Activated CD4-positive, alpha-beta memory T cell treated with anti-CD3 and anti-CD28 coated beads for 36 hours (primary cell): ENCODE results near the gene LRRC46. TPM values are rescaled to one million over a fixed set of nuclear protein-coding genes. Genes with fewer than 3 reads are reported as not detected.

Experiments used
- CTCF ChIA-PET: fragments of 350-600 bp; sonication (Branson Sonifier 250); formaldehyde crosslinking; loops from one replicate; lab custom pipeline; 2021; ENCODE audit warnings: antibody characterized with exemption, inconsistent platforms; lab: Charles Lee
- POLR2A ChIA-PET: fragments of 350-600 bp; sonication (Branson Sonifier 250); formaldehyde crosslinking; loops from one replicate; lab custom pipeline; 2021; ENCODE audit warnings: antibody characterized with exemption; lab: Charles Lee
- DNase-seq: peaks from one replicate; pipeline ENCODE4 v3.0.0-alpha.2; 2020
- H3K27ac Mint-ChIP-seq: one replicate; pipeline ENCODE4 v1.8.0; 2021; ENCODE audit warnings: mixed read lengths
- H3K27me3 Mint-ChIP-seq: one replicate; pipeline ENCODE4 v1.8.0; 2021; ENCODE audit warnings: mixed read lengths
- H3K36me3 Mint-ChIP-seq: one replicate; pipeline ENCODE4 v1.8.0; 2021; ENCODE audit warnings: mixed read lengths
- H3K4me1 Mint-ChIP-seq: one replicate; pipeline ENCODE4 v1.8.0; 2021; ENCODE audit warnings: low read depth, mixed read lengths
- H3K4me3 Mint-ChIP-seq: one replicate; pipeline ENCODE4 v1.8.0; 2021; ENCODE audit warnings: mild to moderate bottlenecking, mixed read lengths
- H3K9me3 Mint-ChIP-seq: one replicate; pipeline ENCODE4 v1.8.0; 2021; ENCODE audit warnings: mixed read lengths
- intact Hi-C: fragments of 100-400 bp; cut with micrococcal nuclease; formaldehyde crosslinking; loops from one replicate; pipeline ENCODE4 v1.15.1; 2023
- total RNA-seq, 2 experiments: library from RNA; stranded (reverse); gene quantifications; one replicate each; pipeline ENCODE4 v1.2.3, GENCODE V29; 2021

LRRC46 gene
- total RNA-seq, 2 experiments from 2014 or later = 0.29 to 0.59 TPM

DNA sequence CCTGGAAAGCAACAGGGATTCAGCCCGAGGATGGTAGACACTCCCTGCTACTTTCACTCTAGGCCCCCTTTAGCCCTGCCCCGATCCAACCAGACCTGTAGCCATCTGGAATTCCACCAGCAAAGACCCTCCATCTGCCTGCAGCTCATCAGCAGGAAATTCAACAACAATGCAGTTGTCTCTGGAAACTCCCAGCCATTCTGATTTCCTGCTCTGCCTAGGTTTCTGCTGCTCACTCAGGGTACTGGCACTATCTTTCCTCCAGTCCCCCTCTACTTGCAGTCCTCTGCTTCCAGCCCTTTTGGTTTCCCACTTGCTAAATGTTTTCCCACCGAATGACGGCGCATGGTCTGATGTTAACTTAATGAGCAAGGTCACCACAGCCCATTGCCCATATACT lies 22.1 kb downstream of the LRRC46 start:
- Mint-ChIP-seq H3K4me3 (no peak overlapping the region), H3K9me3 (no peaks in the 10 kb centered on the region)
- intact Hi-C loops = no loop called here

GRCh38 chr17:47855737-47856136 lies 24.3 kb downstream of the LRRC46 start:
- ChIA-PET CTCF (interaction anchor here (0.6 to 10.0 kb wide), 3 partner anchors 12 to 34 kb away, joined by 3 to 99 read pairs (median 5); partner anchors contain the start of gene SCRN2), POLR2A (no interaction called here)
- intact Hi-C loops = no loop called here
- Mint-ChIP-seq H3K9me3 (no peaks in the 10 kb centered on the region), H3K36me3 (no peaks in the 10 kb centered on the region), H3K4me3 (no peak overlapping the region), H3K27me3 (peaks cover 37% of the 10 kb centered on the region), H3K4me1 (peaks cover 10% of the 10 kb centered on the region), H3K27ac (no peak overlapping the region)
- no peak for DNase-seq

More for the DNA sequence above, 22.1 kb downstream of the LRRC46 start:
- peaks cover 53% of the 10 kb centered on the region for H3K27me3 Mint-ChIP-seq
- no peak overlapping the region for H3K27ac Mint-ChIP-seq
- POLR2A ChIA-PET = no interaction called here
- no peaks in the 10 kb centered on the region for H3K36me3 Mint-ChIP-seq
- CTCF ChIA-PET = interaction anchor here (1.1 to 10.0 kb wide), 2 partner anchors 9 to 37 kb away, joined by 4 to 99 read pairs; partner anchors contain the start of gene SCRN2
- peaks cover 16% of the 10 kb centered on the region for H3K4me1 Mint-ChIP-seq
- DNase-seq = no peak

GRCh38 chr17:47856830-47857229 lies 25.4 kb downstream of the LRRC46 start:
- H3K4me1 Mint-ChIP-seq = peaks cover 8% of the 10 kb centered on the region
- DNase-seq = no peak
- H3K27me3 Mint-ChIP-seq = peaks cover 35% of the 10 kb centered on the region
- ChIA-PET CTCF (interaction anchor here (0.8 to 10.0 kb wide), 2 partner anchors 13 to 33 kb away, joined by 3 to 99 read pairs; partner anchors contain the start of gene SCRN2), POLR2A (no interaction called here)
- intact Hi-C loops = no loop called here
- H3K36me3 Mint-ChIP-seq = no peaks in the 10 kb centered on the region
- no peak overlapping the region for H3K4me3 Mint-ChIP-seq
- no peak overlapping the region for H3K27ac Mint-ChIP-seq
- no peaks in the 10 kb centered on the region for H3K9me3 Mint-ChIP-seq

- Mint-ChIP-seq H3K27me3 (peaks cover 25% of the 10 kb centered on the region), H3K4me3 (no peak overlapping the region), H3K36me3 (no peaks in the 10 kb centered on the region), H3K27ac (no peak overlapping the region), H3K4me1 (peaks cover 4% of the 10 kb centered on the region), H3K9me3 (no peaks in the 10 kb centered on the region)
- intact Hi-C loops = no loop called here
- no peak for DNase-seq
- ChIA-PET CTCF (interaction anchor here (0.6 to 10.0 kb wide), 2 partner anchors 14 to 32 kb away, joined by 3 to 99 read pairs; partner anchors contain the start of gene SCRN2), POLR2A (no interaction called here)
These were observed 26.3 kb downstream of the LRRC46 start for GRCh38 chr17:47857551-47858455.

GRCh38 chr17:47860386-47860785 lies 28.9 kb downstream of the LRRC46 start:
- ChIA-PET CTCF (interaction anchor here (0.6 to 1.2 kb wide), 5 partner anchors 14 to 108 kb away, joined by 3 to 5 read pairs (median 3); partner anchors contain the start of gene SCRN2), POLR2A (no interaction called here)
- Mint-ChIP-seq H3K27me3 (peaks cover 4% of the 10 kb centered on the region), H3K36me3 (no peaks in the 10 kb centered on the region), H3K27ac (no peak overlapping the region), H3K9me3 (no peaks in the 10 kb centered on the region), H3K4me3 (no peak overlapping the region), H3K4me1 (peaks cover 23% of the 10 kb centered on the region)
- DNase-seq = no peak
- intact Hi-C loops = no loop called here

DNA sequence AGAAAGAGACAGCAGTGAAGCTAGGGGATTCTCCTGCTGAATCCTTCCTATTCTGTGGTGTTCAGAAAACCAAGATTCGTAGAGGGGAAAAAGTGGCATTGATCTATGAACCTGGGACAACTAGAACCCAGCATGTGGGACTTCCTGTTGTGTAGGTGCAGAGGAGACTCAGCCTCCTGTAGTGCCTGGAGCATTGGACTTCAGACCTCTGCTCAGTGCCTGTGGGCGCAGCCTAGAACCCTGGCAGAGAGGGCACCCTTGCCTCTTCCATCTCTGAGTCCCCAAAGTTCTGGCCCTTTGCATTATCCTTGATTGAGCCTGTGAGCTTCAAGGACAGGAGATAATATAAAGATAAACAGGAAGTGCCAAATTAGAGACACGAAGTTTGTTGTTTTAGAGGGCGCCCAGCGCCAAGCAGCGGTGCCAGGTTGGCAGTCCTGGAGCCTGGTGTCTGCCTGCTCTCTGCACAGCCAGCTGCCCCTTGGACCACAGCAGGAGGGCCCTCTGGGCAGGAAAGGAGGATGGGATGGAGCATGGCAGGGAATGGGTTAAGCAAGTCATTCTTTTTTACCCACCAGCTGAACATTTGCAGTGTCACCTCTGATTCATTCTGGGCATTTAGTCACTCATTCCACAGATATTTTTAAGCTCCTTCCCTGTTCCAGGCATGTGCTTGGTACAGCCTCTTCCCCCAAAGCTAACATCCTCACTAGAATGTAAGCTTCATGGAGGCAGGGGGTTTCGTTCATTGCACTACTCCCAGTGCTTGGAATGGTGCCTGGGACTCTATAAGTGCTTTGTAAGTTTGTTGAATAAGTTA lies 31.4 kb downstream of the LRRC46 start:
- POLR2A ChIA-PET = no interaction called here

DNA sequence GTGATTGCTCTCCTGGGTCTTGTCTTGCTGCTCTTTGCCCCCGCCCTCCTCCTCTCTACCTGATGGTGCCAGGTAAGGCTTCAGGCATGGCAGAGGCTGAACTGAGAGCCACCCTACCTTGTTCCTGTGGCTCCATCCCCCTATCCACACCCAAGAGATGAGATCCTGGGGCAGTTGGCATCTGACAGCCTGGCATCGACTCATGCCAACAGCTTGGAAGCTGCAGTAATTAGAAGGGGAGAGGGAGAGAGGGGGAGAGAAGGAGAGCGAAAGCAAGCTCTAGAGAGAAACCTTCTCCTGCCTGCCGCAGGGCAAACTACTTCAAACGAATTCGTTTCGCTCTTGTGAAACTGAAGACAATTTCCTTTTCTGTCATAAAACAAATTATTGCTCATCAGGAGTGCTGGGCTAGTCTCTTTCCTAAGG lies 33.3 kb downstream of the LRRC46 start:
- intact Hi-C loops = no loop called here
- peaks cover 3% of the 10 kb centered on the region for H3K27me3 Mint-ChIP-seq
- H3K9me3 Mint-ChIP-seq = no peaks in the 10 kb centered on the region
- H3K4me3 Mint-ChIP-seq = no peak overlapping the region
- ChIA-PET POLR2A (no interaction called here), CTCF (interaction anchor here (1.2 to 2.7 kb wide), 5 partner anchors 15 to 25 kb away, joined by 6 to 15 read pairs (median 8); partner anchors contain the start of gene SCRN2)
- H3K36me3 Mint-ChIP-seq = no peaks in the 10 kb centered on the region
- DNase-seq = peak; percentile 38
- H3K27ac Mint-ChIP-seq = no peak overlapping the region
- peaks cover 25% of the 10 kb centered on the region for H3K4me1 Mint-ChIP-seq

More for the DNA sequence above, 31.4 kb downstream of the LRRC46 start:
- CTCF ChIA-PET = interaction anchor here (0.9 to 1.4 kb wide), 4 partner anchors 16 to 26 kb away, joined by 3 to 5 read pairs (median 4); partner anchors contain the start of gene SCRN2
- H3K27me3 Mint-ChIP-seq = peaks cover 4% of the 10 kb centered on the region
- H3K36me3 Mint-ChIP-seq = no peaks in the 10 kb centered on the region
- intact Hi-C loops = no loop called here
- no peak overlapping the region for H3K27ac Mint-ChIP-seq
- no peak for DNase-seq
- H3K4me3 Mint-ChIP-seq = no peak overlapping the region
- H3K9me3 Mint-ChIP-seq = no peaks in the 10 kb centered on the region
- H3K4me1 Mint-ChIP-seq = peaks cover 25% of the 10 kb centered on the region

GRCh38 chr17:47866941-47867340 lies 35.5 kb downstream of the LRRC46 start:
- intact Hi-C loops = no loop called here
- ChIA-PET CTCF (no interaction called here), POLR2A (no interaction called here)
- H3K9me3 Mint-ChIP-seq = no peaks in the 10 kb centered on the region
- no peak overlapping the region for H3K27ac Mint-ChIP-seq
- DNase-seq = no peak
- no peaks in the 10 kb centered on the region for H3K36me3 Mint-ChIP-seq
- no peak overlapping the region for H3K4me3 Mint-ChIP-seq
- H3K4me1 Mint-ChIP-seq = peaks cover 25% of the 10 kb centered on the region
- peaks cover 10% of the 10 kb centered on the region for H3K27me3 Mint-ChIP-seq

GRCh38 chr17:47867813-47868533 lies 36.5 kb downstream of the LRRC46 start:
- H3K27ac Mint-ChIP-seq = no peak overlapping the region
- H3K9me3 Mint-ChIP-seq = no peaks in the 10 kb centered on the region
- ChIA-PET CTCF (no interaction called here), POLR2A (no interaction called here)
- intact Hi-C loops = no loop called here
- H3K4me3 Mint-ChIP-seq = no peak overlapping the region
- DNase-seq = no peak
- peaks cover 16% of the 10 kb centered on the region for H3K27me3 Mint-ChIP-seq
- no peaks in the 10 kb centered on the region for H3K36me3 Mint-ChIP-seq
- peaks cover 19% of the 10 kb centered on the region for H3K4me1 Mint-ChIP-seq

DNA sequence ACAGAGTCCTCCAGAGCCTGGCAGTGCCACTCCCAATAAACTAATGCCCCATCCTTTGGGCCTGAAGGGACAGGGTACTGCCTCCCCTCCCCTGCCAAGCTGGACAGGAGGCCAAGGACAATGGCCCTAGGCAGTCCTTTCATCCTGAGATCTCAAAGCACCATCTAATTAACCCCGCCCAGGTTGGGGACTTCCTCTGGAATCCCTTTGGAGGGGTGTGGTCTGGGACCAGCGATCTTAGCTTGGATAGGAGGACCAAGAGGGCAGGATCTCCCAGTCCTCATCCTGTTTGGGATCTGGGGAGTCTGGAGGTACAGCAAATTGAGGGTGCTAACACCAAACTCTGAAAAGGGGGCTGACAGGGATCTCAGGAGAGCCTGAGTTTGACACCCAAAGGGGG lies 37.6 kb downstream of the LRRC46 start:
- POLR2A ChIA-PET = no interaction called here
- peaks cover 17% of the 10 kb centered on the region for H3K27me3 Mint-ChIP-seq
- no peak for DNase-seq
- H3K4me1 Mint-ChIP-seq = peaks cover 14% of the 10 kb centered on the region
- intact Hi-C loops = no loop called here
- H3K9me3 Mint-ChIP-seq = no peaks in the 10 kb centered on the region
- H3K27ac Mint-ChIP-seq = no peak overlapping the region
- CTCF ChIA-PET = interaction anchor here (0.8 to 1.1 kb wide), 2 partner anchors 13 to 19 kb away, joined by 3 read pairs; no protein-coding TSS in a partner anchor
- no peaks in the 10 kb centered on the region for H3K36me3 Mint-ChIP-seq
- no peak overlapping the region for H3K4me3 Mint-ChIP-seq

DNA sequence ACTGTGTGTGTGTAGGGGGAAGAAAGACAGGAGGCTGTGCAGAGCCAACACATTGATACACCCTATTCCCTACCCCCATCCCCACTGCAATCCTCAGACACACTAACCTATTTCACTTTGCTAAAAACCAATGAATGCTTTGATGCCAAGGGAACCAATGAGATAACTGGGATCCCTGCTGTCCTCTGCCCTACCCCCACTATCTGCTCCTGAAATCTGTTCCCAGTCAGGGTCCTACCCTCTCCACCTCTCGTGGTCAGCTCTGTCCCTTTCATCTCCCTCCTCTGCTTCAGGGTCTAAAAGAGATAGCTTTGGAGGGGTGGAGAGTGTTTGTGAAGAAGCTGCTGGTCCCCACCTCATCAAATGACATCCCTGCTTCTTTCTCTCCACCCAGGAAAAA lies 38.6 kb downstream of the LRRC46 start:
- H3K36me3 Mint-ChIP-seq = no peaks in the 10 kb centered on the region
- ChIA-PET POLR2A (no interaction called here), CTCF (interaction anchor here (0.8 to 2.3 kb wide), 3 partner anchors 12 to 24 kb away, joined by 3 to 10 read pairs (median 4); no protein-coding TSS in a partner anchor)
- H3K4me3 Mint-ChIP-seq = no peak overlapping the region
- H3K27ac Mint-ChIP-seq = no peak overlapping the region
- DNase-seq = no peak
- peaks cover 21% of the 10 kb centered on the region for H3K27me3 Mint-ChIP-seq
- H3K4me1 Mint-ChIP-seq = peaks cover 6% of the 10 kb centered on the region
- no peaks in the 10 kb centered on the region for H3K9me3 Mint-ChIP-seq
- intact Hi-C loops = no loop called here
